HCT116 (cell line): ENCODE measurements around the gene ADGRA3. TPM values are rescaled to one million over a fixed set of nuclear protein-coding genes. Genes with fewer than 3 reads are reported as not detected.

Source experiments
- ATAC-seq: fragments of 200-7000 bp; cut with Tn5 transposase; 2 replicates; pipeline ENCODE4 v1.9.1; 2020; ENCODE audit warnings: mild to moderate bottlenecking, moderate library complexity
- BruUV-seq: library from RNA; stranded (reverse); fragments of 400-500 nt; replicated peaks from 2 replicates; lab custom pipeline; 2021; lab: Mats Ljungman, UMichigan
- CTCF ChIA-PET: fragments of 300-600 bp; sonication (Branson Sonifier 250); formaldehyde crosslinking; loops from one replicate; lab custom pipeline; 2021; ENCODE audit warnings: antibody characterized with exemption; lab: Charles Lee
- POLR2A ChIA-PET: fragments of 300-600, 350-600 bp; sonication (Branson Sonifier 250); formaldehyde crosslinking; loops from one replicate; lab custom pipeline; 2021; ENCODE audit warnings: antibody characterized with exemption; lab: Charles Lee
- RAD21 ChIA-PET, 2 experiments: fragments of 300-600 bp; sonication (Branson Sonifier 250); formaldehyde crosslinking; loops; one replicate each; lab custom pipeline; 2023; ENCODE audit warnings: low total read pairs in 2 of 2; ENCODE audit not compliant: uncharacterized antibody in 2 of 2, unreplicated experiment in 2 of 2, low non-redundant PET in 1 of 2; lab: Charles Lee
- DNase-seq: peaks from one replicate; pipeline ENCODE4 v3.0.0-alpha.2; 2010; ENCODE audit warnings: low read depth, low spot score
- H2AFZ ChIP-seq: fragments of 200-600 bp; shearing (Covaris generic), sonication (generic); 2 replicates; pipeline ENCODE4 v1.6.1; 2017; ENCODE audit warnings: low read depth, mixed run types, mixed read lengths, antibody characterized with exemption, low read length; ENCODE audit not compliant: poor library complexity, severe bottlenecking
- H3K27ac ChIP-seq: 2 replicates; pipeline ENCODE4 v1.5.1; 2012; ENCODE audit warnings: low read depth, low read length
- H3K27me3 ChIP-seq: fragments of 200-600 bp; sonication (generic); 2 replicates; pipeline ENCODE4 v1.6.1; 2016; ENCODE audit warnings: mixed run types, low read length, mixed read lengths; ENCODE audit not compliant: insufficient read depth
- H3K36me3 ChIP-seq, 2 experiments: fragments of 200-500 bp in 1 of 2; fragments of 200-600 bp in 1 of 2; sonication (Bioruptor generic) in 1 of 2; sonication (generic) in 1 of 2; 2 replicates each; pipeline versions ENCODE4 v1.5.1 to v1.6.1; 2014 to 2016; ENCODE audit warnings: low read length in 2 of 2, inconsistent platforms in 1 of 2, mixed read lengths in 1 of 2, mixed run types in 1 of 2; ENCODE audit not compliant: insufficient read depth in 2 of 2, control insufficient read depth in 1 of 2
- H3K4me1 ChIP-seq, 2 experiments: fragments of 200-600 bp in 1 of 2; sonication (generic) in 1 of 2; 2 replicates each; pipeline versions ENCODE4 v1.5.1 to v1.6.1; 2012 to 2017; ENCODE audit warnings: low read length in 2 of 2, inconsistent platforms in 1 of 2, mild to moderate bottlenecking in 1 of 2, mixed read lengths in 1 of 2, mixed run types in 1 of 2, moderate library complexity in 1 of 2; ENCODE audit not compliant: insufficient read depth in 2 of 2, control insufficient read depth in 1 of 2
- H3K4me2 ChIP-seq: fragments of 200-600 bp; sonication (generic); 2 replicates; pipeline ENCODE4 v1.6.1; 2017; ENCODE audit warnings: mixed run types, low read length, mixed read lengths
- H3K4me3 ChIP-seq, 2 experiments: fragments of 200-600 bp in 1 of 2; sonication (generic) in 1 of 2; replicated peaks in 1 of 2; 2 replicates each; pipeline ENCODE4 v1.5.1; 2011 to 2016; ENCODE audit warnings: low read length in 2 of 2, control low read depth in 1 of 2, low read depth in 1 of 2, mild to moderate bottlenecking in 1 of 2, mixed read lengths in 1 of 2, mixed run types in 1 of 2
- H3K79me2 ChIP-seq: fragments of 200-600 bp; sonication (generic); 2 replicates; pipeline ENCODE4 v1.6.1; 2017; ENCODE audit warnings: mild to moderate bottlenecking, mixed run types, low read length, moderate library complexity, mixed read lengths; ENCODE audit not compliant: insufficient read depth
- H3K9ac ChIP-seq: fragments of 200-600 bp; sonication (generic); 2 replicates; pipeline ENCODE4 v1.6.1; 2016; ENCODE audit warnings: low read length, mixed read lengths
- H3K9me2 ChIP-seq: fragments of 200-600 bp; sonication (generic), shearing (Covaris generic); 2 replicates; pipeline ENCODE4 v1.6.1; 2017; ENCODE audit warnings: mixed run types, mild to moderate bottlenecking, moderate library complexity; ENCODE audit not compliant: insufficient read depth
- H3K9me3 ChIP-seq, 2 experiments: fragments of 200-500 bp in 1 of 2; fragments of 200-600 bp in 1 of 2; sonication (Bioruptor generic) in 1 of 2; sonication (generic) in 1 of 2; 2 replicates each; pipeline ENCODE4 v1.6.1; 2014 to 2017; ENCODE audit warnings: low read length in 2 of 2, mixed read lengths in 2 of 2, inconsistent platforms in 1 of 2, low read depth in 1 of 2, mild to moderate bottlenecking in 1 of 2, mixed run types in 1 of 2, moderate library complexity in 1 of 2; ENCODE audit not compliant: control insufficient read depth in 1 of 2, insufficient read depth in 1 of 2
- H4K20me1 ChIP-seq: fragments of 200-600 bp; sonication (generic), shearing (Covaris generic); 2 replicates; pipeline ENCODE4 v1.6.1; 2017; ENCODE audit warnings: mixed run types, mild to moderate bottlenecking, moderate library complexity; ENCODE audit not compliant: insufficient read depth
- CEBPB ChIP-seq: IDR thresholded peaks from 2 replicates; pipeline ENCODE4 v1.6.1; 2012; ENCODE audit warnings: low read depth
- EGR1 ChIP-seq: IDR thresholded peaks from 2 replicates; pipeline ENCODE4 v1.6.1; 2012; ENCODE audit warnings: low read depth
- ELF1 ChIP-seq: IDR thresholded peaks from 2 replicates; pipeline ENCODE4 v1.6.1; 2012; ENCODE audit warnings: low read depth, borderline replicate concordance
- EZH2phosphoT487 ChIP-seq: fragments of 200-600 bp; IDR thresholded peaks from 2 replicates; pipeline ENCODE4 v1.6.1; 2018; ENCODE audit warnings: antibody characterized with exemption, borderline replicate concordance
- FOSL1 ChIP-seq: IDR thresholded peaks from 2 replicates; pipeline ENCODE4 v1.6.1; 2012; ENCODE audit warnings: low read depth
- JUND ChIP-seq: IDR thresholded peaks from 2 replicates; pipeline ENCODE4 v1.6.1; 2012
- POLR2A ChIP-seq: IDR thresholded peaks from 2 replicates; pipeline ENCODE4 v1.7.0; 2011; ENCODE audit warnings: borderline replicate concordance; ENCODE audit not compliant: insufficient read depth, insufficient read length; ENCODE audit errors: extremely low read depth
- POLR2AphosphoS5 ChIP-seq: IDR thresholded peaks from 2 replicates; pipeline ENCODE4 v1.6.1; 2011; ENCODE audit warnings: mild to moderate bottlenecking, low read depth, low read length, moderate library complexity
- RAD21 ChIP-seq: IDR thresholded peaks from 2 replicates; pipeline ENCODE4 v1.6.1; 2012; ENCODE audit warnings: low read depth, mild to moderate bottlenecking
- SP1 ChIP-seq: IDR thresholded peaks from 2 replicates; pipeline ENCODE4 v1.6.1; 2012; ENCODE audit warnings: low read depth
- SRF ChIP-seq: IDR thresholded peaks from 2 replicates; pipeline ENCODE4 v1.6.1; 2012; ENCODE audit warnings: low read depth
- YY1 ChIP-seq: IDR thresholded peaks from 2 replicates; pipeline ENCODE4 v1.6.1; 2011; ENCODE audit warnings: low read length, low read depth, moderate library complexity, mild to moderate bottlenecking; ENCODE audit not compliant: insufficient replicate concordance; ENCODE audit errors: extremely low read depth
- ZFX ChIP-seq: fragments of 450-650 bp; IDR thresholded peaks from 2 replicates; pipeline ENCODE4 v1.6.1; 2017
- ZNF274 ChIP-seq: fragments of 200-500 bp; sonication (Bioruptor generic); IDR thresholded peaks from 2 replicates; pipeline ENCODE4 v1.6.1; 2014; ENCODE audit warnings: mild to moderate bottlenecking, low read depth, low read length, inconsistent platforms
- intact Hi-C: fragments of 100-400 bp; cut with micrococcal nuclease; formaldehyde crosslinking; loops from 2 replicates; pipeline ENCODE4 v1.10.0; 2022
- total RNA-seq: library from RNA; stranded (reverse); gene quantifications from one replicate; pipeline ENCODE4 v1.2.1, GENCODE V29; 2021; ENCODE audit not compliant: unreplicated experiment
- TF ChIP-seq, protein P1 (sequence below): IDR thresholded peaks from 2 replicates; pipeline ENCODE4 v1.6.1; 2012; ENCODE audit warnings: low read depth
- TF ChIP-seq, protein P2 (sequence below), 3 experiments: fragments of 200-600 bp in 1 of 3; sonication (generic) in 1 of 3; IDR thresholded peaks in 2 of 3; conservative IDR thresholded peaks in 1 of 3; 2 replicates each; pipeline ENCODE4 v1.5.1; 2012 to 2017; ENCODE audit warnings: low read depth in 2 of 3, low read length in 2 of 3, antibody characterized with exemption in 1 of 3, borderline replicate concordance in 1 of 3, control low read depth in 1 of 3, mild to moderate bottlenecking in 1 of 3, mixed read lengths in 1 of 3, mixed run types in 1 of 3, moderate library complexity in 1 of 3; ENCODE audit not compliant: insufficient read depth in 1 of 3
- TF ChIP-seq, protein P3 (sequence below): IDR thresholded peaks from 2 replicates; pipeline ENCODE4 v1.6.1; 2012
- TF ChIP-seq, protein P4 (sequence below): IDR thresholded peaks from 2 replicates; pipeline ENCODE4 v1.6.1; 2012
- TF ChIP-seq, protein P5 (sequence below): IDR thresholded peaks from 2 replicates; pipeline ENCODE4 v1.6.1; 2011; ENCODE audit warnings: mild to moderate bottlenecking, low read length, moderate library complexity; ENCODE audit not compliant: insufficient replicate concordance; ENCODE audit errors: extremely low read depth

The ADGRA3 gene
- total RNA-seq, 1 experiment from 2014 or later: 43.0 TPM

DNA sequence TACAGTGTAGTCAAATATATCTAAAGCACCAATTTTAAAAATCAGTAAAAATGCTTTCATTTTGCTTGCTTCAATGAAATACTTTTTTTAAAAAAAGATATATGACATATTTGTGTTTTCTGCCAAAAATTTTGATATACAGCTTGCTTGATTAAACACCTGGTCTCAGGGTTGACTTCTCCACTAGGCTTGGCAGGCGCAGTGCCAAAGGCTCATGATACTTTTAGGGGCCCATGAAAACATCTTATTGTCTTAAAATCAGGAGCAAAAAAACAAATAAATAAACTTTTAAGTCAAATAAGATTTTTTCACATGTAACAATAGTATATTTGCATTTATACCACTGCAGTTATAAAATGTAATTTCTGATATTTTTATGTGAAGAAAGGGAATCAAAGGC is 95.6 kb downstream of the ADGRA3 start:
- no peak overlapping the region for H3K27ac ChIP-seq
- ATAC-seq (no peak), DNase-seq (no peak)
- no peak overlapping the region for H3K4me2 ChIP-seq
- H3K9me2 ChIP-seq: no peaks in the 10 kb centered on the region
- H3K36me3 ChIP-seq: 0 out of 4 replicates have a peak, but pooled peaks cover 0 to 5% of the 10 kb centered on the region in 2 experiments
- H3K9me3 ChIP-seq: no peaks in the 10 kb centered on the region
- H3K27me3 ChIP-seq: no peaks in the 10 kb centered on the region
- H3K79me2 ChIP-seq: no peaks in the 10 kb centered on the region
- ChIA-PET POLR2A (no interaction called here), RAD21 (no interaction called here)
- no peak overlapping the region for H3K9ac ChIP-seq
- H2AFZ ChIP-seq: no peak overlapping the region
- no peaks in the 10 kb centered on the region for H3K4me1 ChIP-seq
- no TSS peak for BruUV-seq
- intact Hi-C loops: no loop called here
- 0 out of 2 replicates have a peak, but pooled peaks cover 3% of the 10 kb centered on the region for H4K20me1 ChIP-seq
- no peak overlapping the region for H3K4me3 ChIP-seq
- TF ChIP-seq, protein P1, sequence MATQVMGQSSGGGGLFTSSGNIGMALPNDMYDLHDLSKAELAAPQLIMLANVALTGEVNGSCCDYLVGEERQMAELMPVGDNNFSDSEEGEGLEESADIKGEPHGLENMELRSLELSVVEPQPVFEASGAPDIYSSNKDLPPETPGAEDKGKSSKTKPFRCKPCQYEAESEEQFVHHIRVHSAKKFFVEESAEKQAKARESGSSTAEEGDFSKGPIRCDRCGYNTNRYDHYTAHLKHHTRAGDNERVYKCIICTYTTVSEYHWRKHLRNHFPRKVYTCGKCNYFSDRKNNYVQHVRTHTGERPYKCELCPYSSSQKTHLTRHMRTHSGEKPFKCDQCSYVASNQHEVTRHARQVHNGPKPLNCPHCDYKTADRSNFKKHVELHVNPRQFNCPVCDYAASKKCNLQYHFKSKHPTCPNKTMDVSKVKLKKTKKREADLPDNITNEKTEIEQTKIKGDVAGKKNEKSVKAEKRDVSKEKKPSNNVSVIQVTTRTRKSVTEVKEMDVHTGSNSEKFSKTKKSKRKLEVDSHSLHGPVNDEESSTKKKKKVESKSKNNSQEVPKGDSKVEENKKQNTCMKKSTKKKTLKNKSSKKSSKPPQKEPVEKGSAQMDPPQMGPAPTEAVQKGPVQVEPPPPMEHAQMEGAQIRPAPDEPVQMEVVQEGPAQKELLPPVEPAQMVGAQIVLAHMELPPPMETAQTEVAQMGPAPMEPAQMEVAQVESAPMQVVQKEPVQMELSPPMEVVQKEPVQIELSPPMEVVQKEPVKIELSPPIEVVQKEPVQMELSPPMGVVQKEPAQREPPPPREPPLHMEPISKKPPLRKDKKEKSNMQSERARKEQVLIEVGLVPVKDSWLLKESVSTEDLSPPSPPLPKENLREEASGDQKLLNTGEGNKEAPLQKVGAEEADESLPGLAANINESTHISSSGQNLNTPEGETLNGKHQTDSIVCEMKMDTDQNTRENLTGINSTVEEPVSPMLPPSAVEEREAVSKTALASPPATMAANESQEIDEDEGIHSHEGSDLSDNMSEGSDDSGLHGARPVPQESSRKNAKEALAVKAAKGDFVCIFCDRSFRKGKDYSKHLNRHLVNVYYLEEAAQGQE: no peak
- TF ChIP-seq, protein P2, sequence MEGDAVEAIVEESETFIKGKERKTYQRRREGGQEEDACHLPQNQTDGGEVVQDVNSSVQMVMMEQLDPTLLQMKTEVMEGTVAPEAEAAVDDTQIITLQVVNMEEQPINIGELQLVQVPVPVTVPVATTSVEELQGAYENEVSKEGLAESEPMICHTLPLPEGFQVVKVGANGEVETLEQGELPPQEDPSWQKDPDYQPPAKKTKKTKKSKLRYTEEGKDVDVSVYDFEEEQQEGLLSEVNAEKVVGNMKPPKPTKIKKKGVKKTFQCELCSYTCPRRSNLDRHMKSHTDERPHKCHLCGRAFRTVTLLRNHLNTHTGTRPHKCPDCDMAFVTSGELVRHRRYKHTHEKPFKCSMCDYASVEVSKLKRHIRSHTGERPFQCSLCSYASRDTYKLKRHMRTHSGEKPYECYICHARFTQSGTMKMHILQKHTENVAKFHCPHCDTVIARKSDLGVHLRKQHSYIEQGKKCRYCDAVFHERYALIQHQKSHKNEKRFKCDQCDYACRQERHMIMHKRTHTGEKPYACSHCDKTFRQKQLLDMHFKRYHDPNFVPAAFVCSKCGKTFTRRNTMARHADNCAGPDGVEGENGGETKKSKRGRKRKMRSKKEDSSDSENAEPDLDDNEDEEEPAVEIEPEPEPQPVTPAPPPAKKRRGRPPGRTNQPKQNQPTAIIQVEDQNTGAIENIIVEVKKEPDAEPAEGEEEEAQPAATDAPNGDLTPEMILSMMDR (IDR thresholded peaks at IDR 0.05 in 2 of 3, conservative IDR thresholded peaks at IDR 0.05 in 1 of 3; ENCODE audit: borderline replicate concordance in 1 of 3, insufficient read depth in 1 of 3, low read depth in 2 of 3, low read length in 2 of 3): no peak
- TF ChIP-seq SP1: no peak
- TF ChIP-seq, protein P3, sequence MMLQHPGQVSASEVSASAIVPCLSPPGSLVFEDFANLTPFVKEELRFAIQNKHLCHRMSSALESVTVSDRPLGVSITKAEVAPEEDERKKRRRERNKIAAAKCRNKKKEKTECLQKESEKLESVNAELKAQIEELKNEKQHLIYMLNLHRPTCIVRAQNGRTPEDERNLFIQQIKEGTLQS: no peak
- TF ChIP-seq, protein P4, sequence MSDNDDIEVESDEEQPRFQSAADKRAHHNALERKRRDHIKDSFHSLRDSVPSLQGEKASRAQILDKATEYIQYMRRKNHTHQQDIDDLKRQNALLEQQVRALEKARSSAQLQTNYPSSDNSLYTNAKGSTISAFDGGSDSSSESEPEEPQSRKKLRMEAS: no peak
- TF ChIP-seq FOSL1: no peak
- no peak for TF ChIP-seq POLR2A
- TF ChIP-seq CEBPB: no peak
- no peak for TF ChIP-seq JUND
- TF ChIP-seq, protein P5, sequence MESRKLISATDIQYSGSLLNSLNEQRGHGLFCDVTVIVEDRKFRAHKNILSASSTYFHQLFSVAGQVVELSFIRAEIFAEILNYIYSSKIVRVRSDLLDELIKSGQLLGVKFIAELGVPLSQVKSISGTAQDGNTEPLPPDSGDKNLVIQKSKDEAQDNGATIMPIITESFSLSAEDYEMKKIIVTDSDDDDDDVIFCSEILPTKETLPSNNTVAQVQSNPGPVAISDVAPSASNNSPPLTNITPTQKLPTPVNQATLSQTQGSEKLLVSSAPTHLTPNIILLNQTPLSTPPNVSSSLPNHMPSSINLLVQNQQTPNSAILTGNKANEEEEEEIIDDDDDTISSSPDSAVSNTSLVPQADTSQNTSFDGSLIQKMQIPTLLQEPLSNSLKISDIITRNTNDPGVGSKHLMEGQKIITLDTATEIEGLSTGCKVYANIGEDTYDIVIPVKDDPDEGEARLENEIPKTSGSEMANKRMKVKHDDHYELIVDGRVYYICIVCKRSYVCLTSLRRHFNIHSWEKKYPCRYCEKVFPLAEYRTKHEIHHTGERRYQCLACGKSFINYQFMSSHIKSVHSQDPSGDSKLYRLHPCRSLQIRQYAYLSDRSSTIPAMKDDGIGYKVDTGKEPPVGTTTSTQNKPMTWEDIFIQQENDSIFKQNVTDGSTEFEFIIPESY: no peak
- no peak for TF ChIP-seq ELF1
- TF ChIP-seq RAD21: no peak
- TF ChIP-seq EGR1: no peak
- no peak for TF ChIP-seq ZFX
- no peak for TF ChIP-seq EZH2phosphoT487
- TF ChIP-seq SRF: no peak
- no peak for TF ChIP-seq YY1
- TF ChIP-seq ZNF274: no peak
- TF ChIP-seq POLR2AphosphoS5: no peak
- TF ChIP-seq, all 23 proteins: peak for 0
- CTCF ChIA-PET: no interaction called here
